HepG2 (cell line): ENCODE measurements around the gene RNF6. TPM values are rescaled to one million over a fixed set of nuclear protein-coding genes. Genes with fewer than 3 reads are reported as not detected.
A peak's percentile ranks its signal among the peaks of the same experiment; 100 is the strongest.

Experiments
- ATRX ChIP-seq: sonication (generic); formaldehyde crosslinking; IDR thresholded peaks from 2 replicates; pipeline ENCODE4 v1.4.0; 2020; ENCODE audit warnings: missing genetic modification reagents, borderline replicate concordance
- CBFB ChIP-seq: sonication (generic); formaldehyde crosslinking; IDR thresholded peaks from 2 replicates; pipeline ENCODE4 v1.4.0; 2020; ENCODE audit warnings: missing genetic modification reagents
- FOXA3 ChIP-seq: IDR thresholded peaks from 2 replicates; pipeline ENCODE4 v1.6.1; 2016; ENCODE audit warnings: missing genetic modification reagents, missing compliant biosample characterization
- GMEB1 ChIP-seq: sonication (generic); formaldehyde crosslinking; IDR thresholded peaks from 2 replicates; pipeline ENCODE4 v1.5.1; 2020; ENCODE audit warnings: missing genetic modification reagents, mild to moderate bottlenecking, borderline replicate concordance
- NFE2L2 ChIP-seq: fragments of 150-350 bp; IDR thresholded peaks from 2 replicates; pipeline ENCODE4 v1.6.1; 2014; ENCODE audit warnings: low read length
- NR1H2 ChIP-seq: sonication (generic); formaldehyde crosslinking; IDR thresholded peaks from 2 replicates; pipeline ENCODE4 v1.8.1; 2022; ENCODE audit warnings: low read depth, missing genetic modification reagents, borderline replicate concordance
- RARA ChIP-seq: IDR thresholded peaks from 2 replicates; pipeline ENCODE4 v1.6.1; 2016; ENCODE audit warnings: missing genetic modification reagents, missing compliant biosample characterization
- RBM39 ChIP-seq: fragments of 200-400 bp; formaldehyde crosslinking; IDR thresholded peaks from one replicate; pipeline ENCODE4 v1.6.1; 2018; ENCODE audit warnings: antibody characterized with exemption, mild to moderate bottlenecking, low read depth, low read length; ENCODE audit not compliant: poor library complexity, severe bottlenecking
- SETDB1 ChIP-seq: sonication (generic); formaldehyde crosslinking; IDR thresholded peaks from 2 replicates; pipeline ENCODE4 v1.5.1; 2020; ENCODE audit warnings: missing genetic modification reagents, mild to moderate bottlenecking, borderline replicate concordance
- SIX4 ChIP-seq: sonication (generic); formaldehyde crosslinking; IDR thresholded peaks from 2 replicates; pipeline ENCODE4 v1.4.0; 2020; ENCODE audit warnings: missing genetic modification reagents
- SNAPC2 ChIP-seq: sonication (generic); formaldehyde crosslinking; IDR thresholded peaks from 2 replicates; pipeline ENCODE4 v1.8.1; 2022; ENCODE audit warnings: mild to moderate bottlenecking, missing genetic modification reagents
- ZNF251 ChIP-seq: sonication (generic); formaldehyde crosslinking; IDR thresholded peaks from 2 replicates; pipeline ENCODE4 v1.9.0; 2021; ENCODE audit warnings: mild to moderate bottlenecking, missing genetic modification reagents
- ZNF572 ChIP-seq: sonication (generic); formaldehyde crosslinking; IDR thresholded peaks from 2 replicates; pipeline ENCODE4 v1.5.1; 2020; ENCODE audit warnings: mild to moderate bottlenecking, missing genetic modification reagents
- ZNF678 ChIP-seq: sonication (generic); formaldehyde crosslinking; IDR thresholded peaks from 2 replicates; pipeline ENCODE4 v1.4.0; 2020; ENCODE audit warnings: mild to moderate bottlenecking, missing genetic modification reagents
- ZNF746 ChIP-seq: sonication (generic); formaldehyde crosslinking; IDR thresholded peaks from 2 replicates; pipeline ENCODE4 v1.8.0; 2022; ENCODE audit warnings: mild to moderate bottlenecking, missing genetic modification reagents
- ZNF747 ChIP-seq: sonication (generic); formaldehyde crosslinking; IDR thresholded peaks from 2 replicates; pipeline ENCODE4 v1.8.1; 2023; ENCODE audit warnings: missing genetic modification reagents, mild to moderate bottlenecking, borderline replicate concordance
- ZNF782 ChIP-seq: sonication (generic); formaldehyde crosslinking; IDR thresholded peaks from 2 replicates; pipeline ENCODE4 v1.4.0; 2020; ENCODE audit warnings: missing genetic modification reagents, mild to moderate bottlenecking, borderline replicate concordance
- ZNF883 ChIP-seq: sonication (generic); formaldehyde crosslinking; IDR thresholded peaks from 2 replicates; pipeline ENCODE4 v1.5.1; 2020; ENCODE audit warnings: mild to moderate bottlenecking, missing genetic modification reagents; ENCODE audit errors: not compliant biosample characterization
- polyA plus RNA-seq, 8 experiments: library from polyadenylated mRNA; depleted of rRNA in 3 of 8; stranded (reverse) in 7 of 8; unstranded in 1 of 8; fragments of >200 nt; fragmentation: Illumina TruSeq in 4 of 8; extraction: Trizol in 4 of 8; gene quantifications; 2 replicates each; pipeline versions ENCODE4 v1.2.1 to v1.2.3, GENCODE V29; 2011 to 2016; ENCODE audit warnings: low read depth in 4 of 8, missing spikeins in 1 of 8, mixed read lengths in 1 of 8; ENCODE audit not compliant: insufficient read depth in 1 of 8
- total RNA-seq, 5 experiments: library from RNA; depleted of rRNA; stranded (reverse); fragments of >200 nt; fragmentation: Illumina TruSeq; extraction: Trizol; gene quantifications; 2 replicates each; pipeline ENCODE4 v1.2.3, GENCODE V29; 2016; ENCODE audit warnings: low read depth in 1 of 5
- TF ChIP-seq, protein P1 (sequence below): sonication (generic); formaldehyde crosslinking; IDR thresholded peaks from 2 replicates; pipeline ENCODE4 v1.8.1; 2023; ENCODE audit warnings: mild to moderate bottlenecking, inconsistent platforms, moderate library complexity, missing genetic modification reagents, borderline replicate concordance
- TF ChIP-seq, protein P2 (sequence below): sonication (generic); formaldehyde crosslinking; IDR thresholded peaks from 2 replicates; pipeline ENCODE4 v1.9.0; 2021; ENCODE audit warnings: mild to moderate bottlenecking, missing genetic modification reagents

RNF6 gene
- total and polyA plus RNA-seq, 2 of the 13 experiments (the other 11 are each of a cell fraction or from before 2014, with no cell fraction given), result 14.6 to 36.8 TPM

GRCh38 chr13:26221721-26222519 is at the start of gene RNF6 (continued):
- TF ChIP-seq RARA (0 out of 2 replicates have a peak, but pooled peaks have one; percentile 2), FOXA3 (CRISPR knock-in tag) (no peak), ZNF883 (CRISPR knock-in tag) (peak; percentile 78), ZNF782 (CRISPR knock-in tag) (peak; percentile 71; the same call in 1 of the 2 replicates), SETDB1 (no peak), ZNF251 (CRISPR knock-in tag) (no peak), NR1H2 (CRISPR knock-in tag) (peak; percentile 72; the same call in 1 of the 2 replicates), ZNF747 (CRISPR knock-in tag) (peak; percentile 83; the same call in 1 of the 2 replicates), GMEB1 (CRISPR knock-in tag) (peak; percentile 81), ZNF572 (no peak), NFE2L2 (no peak), CBFB (CRISPR knock-in tag) (no peak), ZNF678 (CRISPR knock-in tag) (no peak), RBM39 (peak; percentile 93), ZNF746 (CRISPR knock-in tag) (no peak; the same call in 1 of the 2 replicates), SNAPC2 (CRISPR knock-in tag) (peak; percentile 73; the same call in 1 of the 2 replicates), SIX4 (CRISPR knock-in tag) (peak; percentile 43; the same call in 1 of the 2 replicates), ATRX (CRISPR knock-in tag) (no peak)
- TF ChIP-seq, protein P1, sequence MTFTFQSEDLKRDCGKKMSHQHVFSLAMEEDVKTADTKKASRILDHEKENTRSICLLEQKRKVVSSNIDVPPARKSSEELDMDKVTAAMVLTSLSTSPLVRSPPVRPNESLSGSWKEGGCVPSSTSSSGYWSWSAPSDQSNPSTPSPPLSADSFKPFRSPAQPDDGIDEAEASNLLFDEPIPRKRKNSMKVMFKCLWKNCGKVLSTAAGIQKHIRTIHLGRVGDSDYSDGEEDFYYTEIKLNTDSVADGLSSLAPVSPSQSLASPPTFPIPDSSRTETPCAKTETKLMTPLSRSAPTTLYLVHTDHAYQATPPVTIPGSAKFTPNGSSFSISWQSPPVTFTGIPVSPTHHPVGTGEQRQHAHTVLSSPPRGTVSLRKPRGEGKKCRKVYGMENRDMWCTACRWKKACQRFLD (CRISPR knock-in tag), result 0 out of 2 replicates have a peak, but pooled peaks have one; percentile 54
- TF ChIP-seq, protein P2, sequence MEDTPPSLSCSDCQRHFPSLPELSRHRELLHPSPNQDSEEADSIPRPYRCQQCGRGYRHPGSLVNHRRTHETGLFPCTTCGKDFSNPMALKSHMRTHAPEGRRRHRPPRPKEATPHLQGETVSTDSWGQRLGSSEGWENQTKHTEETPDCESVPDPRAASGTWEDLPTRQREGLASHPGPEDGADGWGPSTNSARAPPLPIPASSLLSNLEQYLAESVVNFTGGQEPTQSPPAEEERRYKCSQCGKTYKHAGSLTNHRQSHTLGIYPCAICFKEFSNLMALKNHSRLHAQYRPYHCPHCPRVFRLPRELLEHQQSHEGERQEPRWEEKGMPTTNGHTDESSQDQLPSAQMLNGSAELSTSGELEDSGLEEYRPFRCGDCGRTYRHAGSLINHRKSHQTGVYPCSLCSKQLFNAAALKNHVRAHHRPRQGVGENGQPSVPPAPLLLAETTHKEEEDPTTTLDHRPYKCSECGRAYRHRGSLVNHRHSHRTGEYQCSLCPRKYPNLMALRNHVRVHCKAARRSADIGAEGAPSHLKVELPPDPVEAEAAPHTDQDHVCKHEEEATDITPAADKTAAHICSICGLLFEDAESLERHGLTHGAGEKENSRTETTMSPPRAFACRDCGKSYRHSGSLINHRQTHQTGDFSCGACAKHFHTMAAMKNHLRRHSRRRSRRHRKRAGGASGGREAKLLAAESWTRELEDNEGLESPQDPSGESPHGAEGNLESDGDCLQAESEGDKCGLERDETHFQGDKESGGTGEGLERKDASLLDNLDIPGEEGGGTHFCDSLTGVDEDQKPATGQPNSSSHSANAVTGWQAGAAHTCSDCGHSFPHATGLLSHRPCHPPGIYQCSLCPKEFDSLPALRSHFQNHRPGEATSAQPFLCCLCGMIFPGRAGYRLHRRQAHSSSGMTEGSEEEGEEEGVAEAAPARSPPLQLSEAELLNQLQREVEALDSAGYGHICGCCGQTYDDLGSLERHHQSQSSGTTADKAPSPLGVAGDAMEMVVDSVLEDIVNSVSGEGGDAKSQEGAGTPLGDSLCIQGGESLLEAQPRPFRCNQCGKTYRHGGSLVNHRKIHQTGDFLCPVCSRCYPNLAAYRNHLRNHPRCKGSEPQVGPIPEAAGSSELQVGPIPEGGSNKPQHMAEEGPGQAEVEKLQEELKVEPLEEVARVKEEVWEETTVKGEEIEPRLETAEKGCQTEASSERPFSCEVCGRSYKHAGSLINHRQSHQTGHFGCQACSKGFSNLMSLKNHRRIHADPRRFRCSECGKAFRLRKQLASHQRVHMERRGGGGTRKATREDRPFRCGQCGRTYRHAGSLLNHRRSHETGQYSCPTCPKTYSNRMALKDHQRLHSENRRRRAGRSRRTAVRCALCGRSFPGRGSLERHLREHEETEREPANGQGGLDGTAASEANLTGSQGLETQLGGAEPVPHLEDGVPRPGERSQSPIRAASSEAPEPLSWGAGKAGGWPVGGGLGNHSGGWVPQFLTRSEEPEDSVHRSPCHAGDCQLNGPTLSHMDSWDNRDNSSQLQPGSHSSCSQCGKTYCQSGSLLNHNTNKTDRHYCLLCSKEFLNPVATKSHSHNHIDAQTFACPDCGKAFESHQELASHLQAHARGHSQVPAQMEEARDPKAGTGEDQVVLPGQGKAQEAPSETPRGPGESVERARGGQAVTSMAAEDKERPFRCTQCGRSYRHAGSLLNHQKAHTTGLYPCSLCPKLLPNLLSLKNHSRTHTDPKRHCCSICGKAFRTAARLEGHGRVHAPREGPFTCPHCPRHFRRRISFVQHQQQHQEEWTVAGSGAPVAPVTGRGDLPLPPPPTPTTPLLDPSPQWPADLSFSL (CRISPR knock-in tag), result no peak
